Gastrocnemius medialis (tissue), 4 donors: ENCODE data around the gene OGN. TPM values are rescaled to one million over a fixed set of nuclear protein-coding genes. Genes with fewer than 3 reads are reported as not detected.

Experiments
- ATAC-seq, 2 donors: fragments of 150-250 bp; one replicate each; pipeline ENCODE4 v1.9.1; 2016
- DNase-seq, 2 donors: peaks; one replicate each; pipeline ENCODE4 v3.0.0-alpha.2; 2019
- H3K27ac ChIP-seq, 4 donors: fragments of 200-600 bp; sonication (generic); 1 replicate in 1 of 4; 2 replicates in 3 of 4; pipeline ENCODE4 v1.5.1; 2016 to 2018; ENCODE audit warnings: mild to moderate bottlenecking in 2 of 4, moderate library complexity in 1 of 4
- H3K27me3 ChIP-seq, 3 donors: fragments of 200-600 bp; sonication (generic) in 2 of 3; 1 replicate in 1 of 3; 2 replicates in 2 of 3; pipeline versions ENCODE4 v1.5.1 to v1.6.0; 2016 to 2019; ENCODE audit warnings: mild to moderate bottlenecking in 1 of 3, moderate library complexity in 1 of 3
- H3K36me3 ChIP-seq, 2 donors: fragments of 200-600 bp; sonication (generic) in 1 of 2; one replicate each; pipeline ENCODE4 v1.5.1; 2017 to 2018
- H3K4me1 ChIP-seq, 2 donors: fragments of 200-600 bp; sonication (generic) in 1 of 2; one replicate each; pipeline ENCODE4 v1.5.1; 2016 to 2017; ENCODE audit warnings: mild to moderate bottlenecking in 2 of 2
- H3K4me3 ChIP-seq, 4 donors: fragments of 200-600 bp; sonication (generic) in 3 of 4; 1 replicate in 1 of 4; 2 replicates in 3 of 4; pipeline ENCODE4 v1.5.1; 2016 to 2019; ENCODE audit warnings: mild to moderate bottlenecking in 2 of 4
- H3K9me3 ChIP-seq, 3 donors: fragments of 200-600 bp; sonication (generic) in 2 of 3; 1 replicate in 1 of 3; 2 replicates in 2 of 3; pipeline ENCODE4 v1.5.1; 2016 to 2019
- POLR2A ChIP-seq, 2 donors: fragments of 450-650 bp; IDR thresholded peaks; one replicate each; pipeline ENCODE4 v1.6.1; 2017; ENCODE audit warnings: antibody characterized with exemption in 2 of 2, mild to moderate bottlenecking in 2 of 2, moderate library complexity in 2 of 2
- in situ Hi-C, 4 donors: fragments of 200-750 bp; cut with MboI; loops; one replicate each; pipeline versions ENCODE4 v1.15.0 to v1.8.0; 2017; ENCODE audit warnings: low sequenced_read_pairs in 4 of 4
- intact Hi-C: fragments of 100-400 bp; cut with DNase I; formaldehyde crosslinking; loops from one replicate; pipeline ENCODE4 v1.15.1; 2023; ENCODE audit warnings: low total_unique reads
- total RNA-seq, 4 donors: library from RNA; depleted of rRNA; stranded (reverse); fragments of >200 nt; gene quantifications; one replicate each; pipeline versions ENCODE4 v1.1.0 to v1.2.3, GENCODE V29; 2016
- TF ChIP-seq, protein P1 (sequence below), 5 experiments: fragments of 450-650 bp in 3 of 5; fragments of 200-600 bp in 2 of 5; sonication (generic) in 2 of 5; IDR thresholded peaks in 4 of 5; conservative IDR thresholded peaks in 1 of 5; 1 replicate in 4 of 5; 2 replicates in 1 of 5; pipeline ENCODE4 v1.5.1; 2016 to 2019; ENCODE audit warnings: antibody characterized with exemption in 5 of 5, mild to moderate bottlenecking in 3 of 5, moderate library complexity in 3 of 5

The OGN gene
- total RNA-seq, 4 donors from 2014 or later = 1.1 to 3.1 (median 1.7) TPM; not detected in 1

DNA sequence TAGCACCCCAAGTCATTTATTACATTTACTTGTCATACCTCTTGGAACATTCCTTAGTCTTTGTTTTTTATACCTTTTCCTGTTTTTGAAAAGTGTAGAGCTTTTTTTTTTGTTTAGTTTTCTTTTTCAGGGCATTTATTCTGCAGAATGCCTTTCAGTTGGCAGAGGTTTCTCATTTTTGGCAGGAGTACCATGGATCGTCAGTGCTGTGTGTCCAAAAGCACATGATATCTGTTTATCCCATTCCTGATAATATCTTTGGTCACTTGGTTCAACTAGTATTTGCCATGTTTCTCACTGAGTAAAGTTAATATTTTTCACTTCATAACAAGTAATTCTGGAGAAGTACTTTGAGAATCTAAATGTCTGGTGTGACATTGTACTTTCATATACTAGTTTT lies 10.7 kb downstream of the OGN start:
- ATAC-seq (no peak), DNase-seq (no peak)
- Histone ChIP-seq H3K9me3 (no peaks in the 10 kb centered on the region), H3K27ac (no peak overlapping the region), H3K4me3 (no peak overlapping the region), H3K4me1 (peaks cover 0 to 11% of the 10 kb centered on the region in 2 donors), H3K27me3 (no peaks in the 10 kb centered on the region), H3K36me3 (no peaks in the 10 kb centered on the region)
- TF ChIP-seq, protein P1, sequence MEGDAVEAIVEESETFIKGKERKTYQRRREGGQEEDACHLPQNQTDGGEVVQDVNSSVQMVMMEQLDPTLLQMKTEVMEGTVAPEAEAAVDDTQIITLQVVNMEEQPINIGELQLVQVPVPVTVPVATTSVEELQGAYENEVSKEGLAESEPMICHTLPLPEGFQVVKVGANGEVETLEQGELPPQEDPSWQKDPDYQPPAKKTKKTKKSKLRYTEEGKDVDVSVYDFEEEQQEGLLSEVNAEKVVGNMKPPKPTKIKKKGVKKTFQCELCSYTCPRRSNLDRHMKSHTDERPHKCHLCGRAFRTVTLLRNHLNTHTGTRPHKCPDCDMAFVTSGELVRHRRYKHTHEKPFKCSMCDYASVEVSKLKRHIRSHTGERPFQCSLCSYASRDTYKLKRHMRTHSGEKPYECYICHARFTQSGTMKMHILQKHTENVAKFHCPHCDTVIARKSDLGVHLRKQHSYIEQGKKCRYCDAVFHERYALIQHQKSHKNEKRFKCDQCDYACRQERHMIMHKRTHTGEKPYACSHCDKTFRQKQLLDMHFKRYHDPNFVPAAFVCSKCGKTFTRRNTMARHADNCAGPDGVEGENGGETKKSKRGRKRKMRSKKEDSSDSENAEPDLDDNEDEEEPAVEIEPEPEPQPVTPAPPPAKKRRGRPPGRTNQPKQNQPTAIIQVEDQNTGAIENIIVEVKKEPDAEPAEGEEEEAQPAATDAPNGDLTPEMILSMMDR (IDR thresholded peaks at IDR 0.05 in 4 of 5, conservative IDR thresholded peaks at IDR 0.05 in 1 of 5) = no peak
- in situ Hi-C loops = no loop called here
- intact Hi-C loops = loop anchor here (5.0 kb wide), 1 partner anchor 41 kb away; no protein-coding TSS in a partner anchor

DNA sequence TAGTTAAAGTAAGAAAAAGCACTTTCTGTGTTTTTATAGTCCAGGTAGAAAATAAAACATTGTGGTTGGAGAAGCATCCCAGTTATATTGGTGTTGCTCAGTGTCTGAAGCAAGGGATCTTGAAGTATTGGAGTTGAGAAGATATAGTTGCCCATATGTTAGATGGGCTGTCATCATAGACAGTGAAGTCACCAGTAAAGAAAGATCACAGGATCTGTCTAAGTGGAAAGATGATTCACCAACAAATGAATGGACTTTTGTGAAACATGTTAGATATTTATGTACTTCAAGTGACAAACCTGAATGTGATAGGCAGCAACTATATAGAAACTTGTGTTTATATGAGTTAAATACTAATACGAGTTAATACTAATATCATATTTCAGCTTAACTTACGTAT lies 11.7 kb downstream of the OGN start:
- Histone ChIP-seq H3K27ac (no peak overlapping the region), H3K27me3 (no peaks in the 10 kb centered on the region), H3K36me3 (no peaks in the 10 kb centered on the region), H3K4me1 (peaks cover 0 to 11% of the 10 kb centered on the region in 2 donors), H3K4me3 (no peak overlapping the region), H3K9me3 (no peaks in the 10 kb centered on the region)
- TF ChIP-seq POLR2A (IDR thresholded peaks at IDR 0.05) = no peak
- TF ChIP-seq, protein P1 (IDR thresholded peaks at IDR 0.05 in 4 of 5, conservative IDR thresholded peaks at IDR 0.05 in 1 of 5) = no peak
- in situ Hi-C loops (no loop called here), intact Hi-C loops (loop anchor here (5.0 kb wide), 1 partner anchor 40 kb away; no protein-coding TSS in a partner anchor)
- ATAC-seq = no peak
- DNase-seq = no peak

DNA sequence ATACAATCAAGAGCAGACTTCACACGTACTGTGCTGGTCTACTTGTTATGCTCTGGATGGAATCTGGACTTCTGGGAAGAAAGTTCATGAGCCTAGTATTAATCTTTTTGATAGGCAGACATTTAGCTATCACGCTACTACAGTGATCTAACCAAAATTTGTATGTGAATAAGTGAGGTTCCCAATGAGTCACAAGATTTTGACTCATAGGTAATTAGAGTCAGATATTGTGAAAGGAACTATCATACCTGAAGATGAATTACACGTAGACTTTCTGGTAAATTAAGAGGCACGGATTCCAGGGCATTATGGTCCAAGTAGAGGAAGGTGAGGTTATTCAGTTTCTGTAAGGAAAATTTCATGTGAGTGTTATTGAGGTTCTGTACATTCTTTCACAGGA lies 18.4 kb downstream of the OGN start:
- Histone ChIP-seq H3K27me3 (no peaks in the 10 kb centered on the region), H3K4me3 (no peak overlapping the region), H3K9me3 (no peaks in the 10 kb centered on the region), H3K27ac (no peak overlapping the region), H3K36me3 (no peaks in the 10 kb centered on the region), H3K4me1 (no peaks in the 10 kb centered on the region)
- DNase-seq (no peak), ATAC-seq (no peak)
- in situ Hi-C loops (no loop called here), intact Hi-C loops (no loop called here)
- TF ChIP-seq POLR2A (IDR thresholded peaks at IDR 0.05) = no peak
- TF ChIP-seq, protein P1 (IDR thresholded peaks at IDR 0.05 in 4 of 5, conservative IDR thresholded peaks at IDR 0.05 in 1 of 5) = no peak

DNA sequence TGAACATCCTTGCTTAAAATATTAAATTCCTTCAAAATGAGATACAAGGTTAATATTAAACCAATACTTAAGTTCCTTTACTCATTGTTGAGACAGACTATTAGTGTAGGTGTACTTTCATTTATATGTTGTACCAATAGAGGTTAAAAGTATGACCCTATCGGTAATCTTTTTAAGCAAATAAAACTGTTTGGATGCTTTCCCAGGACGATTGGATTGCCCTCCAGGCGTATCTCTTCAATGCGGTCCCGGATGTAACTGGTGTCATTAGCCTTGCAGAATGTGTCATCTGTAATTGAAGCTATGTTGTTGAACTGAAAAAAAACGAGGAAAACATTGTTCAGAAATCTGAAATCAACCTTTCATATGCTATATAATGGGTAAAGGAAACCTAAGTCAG lies 18.9 kb downstream of the OGN start:
- Histone ChIP-seq H3K27me3 (no peaks in the 10 kb centered on the region), H3K4me3 (no peak overlapping the region), H3K36me3 (no peaks in the 10 kb centered on the region), H3K4me1 (no peaks in the 10 kb centered on the region), H3K27ac (no peak overlapping the region), H3K9me3 (no peaks in the 10 kb centered on the region)
- ATAC-seq = no peak
- intact Hi-C loops (no loop called here), in situ Hi-C loops (no loop called here)
- no peak for TF ChIP-seq POLR2A (IDR thresholded peaks at IDR 0.05)
- TF ChIP-seq, protein P1 (IDR thresholded peaks at IDR 0.05 in 4 of 5, conservative IDR thresholded peaks at IDR 0.05 in 1 of 5) = no peak
- DNase-seq = no peak

DNA sequence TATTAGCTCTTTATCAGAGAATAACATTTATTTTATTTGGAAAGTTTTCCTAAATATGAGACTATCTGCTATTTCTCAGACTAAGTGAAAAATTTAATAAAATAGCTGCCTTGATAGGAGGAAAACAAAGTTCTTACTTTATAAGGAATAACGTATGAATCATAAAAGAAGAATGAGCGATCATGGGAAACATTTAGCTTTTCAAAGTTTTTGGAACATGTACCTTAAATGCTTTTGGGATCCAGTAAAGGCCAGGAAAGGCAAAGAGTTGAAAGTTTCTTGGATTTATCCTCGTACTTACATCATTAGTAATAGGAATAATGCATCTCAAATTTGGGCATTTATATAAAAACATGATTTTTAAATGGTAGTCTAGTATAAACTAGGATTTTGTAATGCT lies 19.4 kb downstream of the OGN start:
- no peak for ATAC-seq
- no peak overlapping the region for H3K27ac ChIP-seq

More for the DNA sequence above, 19.4 kb downstream of the OGN start:
- Histone ChIP-seq H3K4me3 (no peak overlapping the region), H3K4me1 (no peaks in the 10 kb centered on the region), H3K36me3 (no peaks in the 10 kb centered on the region), H3K9me3 (no peaks in the 10 kb centered on the region), H3K27me3 (no peaks in the 10 kb centered on the region)
- in situ Hi-C loops (no loop called here), intact Hi-C loops (no loop called here)
- no peak for DNase-seq
- TF ChIP-seq, protein P1 (IDR thresholded peaks at IDR 0.05 in 4 of 5, conservative IDR thresholded peaks at IDR 0.05 in 1 of 5) = no peak
- TF ChIP-seq POLR2A (IDR thresholded peaks at IDR 0.05) = no peak
